ENCODE data around the gene SOS2.

The SOS2 gene

DNA sequence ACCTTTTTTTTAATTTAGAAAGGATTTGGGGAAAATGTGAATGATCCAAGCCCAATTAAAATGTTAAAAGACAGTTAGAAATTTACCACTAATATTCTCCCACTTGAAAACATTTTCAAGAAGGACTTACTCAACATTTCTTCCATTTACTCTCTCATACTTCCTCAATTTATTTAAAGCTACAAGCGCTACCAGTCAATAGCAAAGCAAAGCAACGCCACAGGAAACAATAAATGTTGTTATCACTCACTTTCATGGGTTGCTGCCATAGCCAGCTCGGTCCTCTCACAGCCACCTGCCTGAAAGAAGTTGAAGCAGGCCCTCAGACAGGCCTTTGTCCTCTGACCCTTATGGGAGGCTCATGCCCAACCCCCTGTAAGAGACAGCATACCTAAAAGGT, 6.0 kb upstream of the SOS2 start:
- no peak overlapping the region for H3K4me3 ChIP-seq (ENCODE audit: low read depth, low read length)
- TF ChIP-seq, protein P1, sequence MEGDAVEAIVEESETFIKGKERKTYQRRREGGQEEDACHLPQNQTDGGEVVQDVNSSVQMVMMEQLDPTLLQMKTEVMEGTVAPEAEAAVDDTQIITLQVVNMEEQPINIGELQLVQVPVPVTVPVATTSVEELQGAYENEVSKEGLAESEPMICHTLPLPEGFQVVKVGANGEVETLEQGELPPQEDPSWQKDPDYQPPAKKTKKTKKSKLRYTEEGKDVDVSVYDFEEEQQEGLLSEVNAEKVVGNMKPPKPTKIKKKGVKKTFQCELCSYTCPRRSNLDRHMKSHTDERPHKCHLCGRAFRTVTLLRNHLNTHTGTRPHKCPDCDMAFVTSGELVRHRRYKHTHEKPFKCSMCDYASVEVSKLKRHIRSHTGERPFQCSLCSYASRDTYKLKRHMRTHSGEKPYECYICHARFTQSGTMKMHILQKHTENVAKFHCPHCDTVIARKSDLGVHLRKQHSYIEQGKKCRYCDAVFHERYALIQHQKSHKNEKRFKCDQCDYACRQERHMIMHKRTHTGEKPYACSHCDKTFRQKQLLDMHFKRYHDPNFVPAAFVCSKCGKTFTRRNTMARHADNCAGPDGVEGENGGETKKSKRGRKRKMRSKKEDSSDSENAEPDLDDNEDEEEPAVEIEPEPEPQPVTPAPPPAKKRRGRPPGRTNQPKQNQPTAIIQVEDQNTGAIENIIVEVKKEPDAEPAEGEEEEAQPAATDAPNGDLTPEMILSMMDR (IDR thresholded peaks at IDR 0.05; ENCODE audit: borderline replicate concordance, insufficient read depth, low read depth, low read length), result no peak

DNA sequence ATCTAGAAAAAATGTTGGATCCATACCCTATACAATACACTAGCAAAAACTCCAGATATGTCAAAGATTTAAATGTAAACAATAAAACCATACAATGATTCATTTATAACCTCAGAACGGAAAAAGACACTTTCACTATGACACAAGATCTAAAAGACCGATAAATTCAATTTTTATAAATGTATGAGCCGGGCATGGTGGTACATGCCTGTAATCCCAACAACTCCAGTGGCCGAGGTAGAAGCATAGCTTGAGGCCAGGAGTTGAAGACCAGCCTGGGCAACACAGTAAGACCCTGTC, 2.5 kb upstream of the SOS2 start:
- H3K4me3 ChIP-seq (ENCODE audit: low read depth, low read length), result no peak overlapping the region

DNA sequence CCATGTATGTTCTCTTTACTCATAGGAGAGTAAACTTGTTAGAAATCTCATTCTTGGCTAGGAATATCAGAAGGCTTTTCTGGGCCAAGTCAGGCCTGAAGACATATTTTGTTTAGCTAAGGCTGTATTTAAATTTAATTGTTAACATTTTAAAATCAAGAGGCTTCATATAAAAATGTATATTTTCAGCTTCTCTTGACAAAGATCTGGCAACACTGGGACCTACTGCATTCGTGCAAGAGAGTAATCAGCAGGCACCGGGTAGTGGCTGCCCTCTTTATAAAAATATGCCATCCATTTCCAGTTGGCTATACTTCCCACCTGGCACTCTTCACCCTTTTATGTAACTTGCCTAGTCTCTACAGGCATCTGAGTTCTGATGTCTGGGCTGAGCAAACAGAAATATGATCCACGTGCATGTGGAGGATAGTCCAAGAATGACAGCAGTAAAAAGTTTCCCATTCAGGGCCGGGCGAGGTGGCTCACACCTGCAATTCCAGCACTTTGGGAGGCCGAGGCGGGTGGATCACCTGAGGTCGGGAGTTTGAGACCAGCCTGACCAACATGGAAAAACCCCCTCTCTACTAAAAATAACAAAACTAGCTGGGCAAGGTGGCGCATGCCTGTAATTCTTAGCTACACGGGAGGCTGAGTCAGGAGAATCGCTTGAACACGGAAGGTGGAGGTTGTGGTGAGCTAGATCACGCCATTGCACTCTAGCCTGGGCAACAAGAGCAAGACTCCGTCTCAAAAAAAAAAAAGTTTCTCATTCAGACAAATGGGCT, 2.0 kb upstream of the SOS2 start:
- H3K4me3 ChIP-seq (ENCODE audit: low read depth, low read length), result no peak overlapping the region
- TF ChIP-seq, protein P1 (IDR thresholded peaks at IDR 0.05; ENCODE audit: borderline replicate concordance, insufficient read depth, low read depth, low read length), result no peak

More for the DNA sequence above, 2.5 kb upstream of the SOS2 start:
- TF ChIP-seq, protein P1 (IDR thresholded peaks at IDR 0.05; ENCODE audit: borderline replicate concordance, insufficient read depth, low read depth, low read length), result no peak

DNA sequence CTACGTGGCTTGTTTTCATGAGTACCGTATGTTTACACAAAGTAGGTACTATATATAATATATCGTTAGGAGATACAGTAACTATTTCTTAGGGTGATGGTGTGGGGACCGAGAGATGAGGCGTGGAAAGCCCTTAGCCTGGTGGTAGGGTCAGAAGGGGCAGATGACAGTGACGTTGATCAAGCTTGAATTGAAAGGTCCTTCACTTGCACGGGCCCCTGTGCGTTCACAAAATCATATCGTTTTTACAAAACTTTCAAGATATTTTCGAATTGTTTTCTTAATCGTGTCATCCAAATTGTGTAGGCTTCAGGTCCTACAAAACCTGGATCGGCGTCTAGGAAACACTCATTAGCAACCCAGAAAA, 881 bp upstream of the SOS2 start:
- TF ChIP-seq, protein P1 (IDR thresholded peaks at IDR 0.05; ENCODE audit: borderline replicate concordance, insufficient read depth, low read depth, low read length), result no peak
- peak overlapping the region; percentile 85 for H3K4me3 ChIP-seq (ENCODE audit: low read depth, low read length)

DNA sequence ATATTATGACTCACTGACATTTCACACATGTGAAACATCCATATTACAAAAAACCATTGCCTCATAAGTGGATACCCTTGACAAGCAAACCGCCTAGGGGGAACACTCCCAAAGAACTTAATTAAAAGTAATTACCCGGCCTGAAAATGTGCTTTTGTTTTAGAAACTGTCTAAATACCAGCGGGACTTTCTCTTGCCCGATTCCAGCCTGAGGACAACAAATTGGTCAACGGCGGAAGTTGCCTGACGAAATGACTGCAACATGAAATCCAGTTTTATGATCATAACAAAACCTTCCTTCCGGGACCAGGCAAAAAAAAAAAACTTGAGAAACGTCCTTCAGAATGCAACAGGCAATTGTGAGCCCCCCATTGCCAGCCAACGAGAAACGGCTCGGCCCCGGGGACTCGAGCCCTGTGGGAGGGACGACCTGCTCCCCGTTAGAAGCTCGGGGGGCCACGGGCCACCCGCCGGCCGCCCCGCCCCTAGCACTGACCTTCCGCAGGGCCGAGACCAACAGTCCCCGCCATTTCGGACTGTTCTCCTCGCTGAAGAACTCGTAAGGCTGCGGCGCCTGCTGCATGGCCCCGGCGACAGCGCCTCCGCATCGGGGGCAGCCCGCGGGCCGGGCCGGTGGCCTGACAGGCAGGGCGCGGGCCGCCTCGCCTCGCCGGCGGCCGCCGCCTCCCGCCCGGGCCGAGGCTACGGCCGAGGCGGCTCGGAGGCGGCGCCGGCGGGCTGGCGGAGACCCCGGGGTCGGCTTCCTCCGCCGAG, 490 bp downstream of the SOS2 start:
- peak overlapping the region; percentile 85 for H3K4me3 ChIP-seq (ENCODE audit: low read depth, low read length)
- TF ChIP-seq, protein P1 (IDR thresholded peaks at IDR 0.05; ENCODE audit: borderline replicate concordance, insufficient read depth, low read depth, low read length), result no peak

DNA sequence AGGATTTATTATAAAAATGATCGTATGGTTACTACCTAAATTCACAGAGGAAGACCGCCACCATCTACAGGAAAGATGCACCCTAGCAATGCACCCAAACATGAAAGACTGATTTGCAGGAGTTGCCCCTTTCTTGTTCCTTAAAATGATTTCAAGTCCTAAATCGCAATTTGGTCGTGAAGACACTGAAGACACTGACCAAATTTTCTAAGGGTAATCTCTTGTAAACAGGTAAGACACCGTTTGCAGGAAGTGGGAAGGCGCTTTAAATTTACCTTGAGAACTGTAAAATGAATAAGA, 1.0 kb downstream of the SOS2 start:
- H3K4me3 ChIP-seq (ENCODE audit: low read depth, low read length), result peak overlapping the region; percentile 85

More for the DNA sequence above, 1.0 kb downstream of the SOS2 start:
- TF ChIP-seq, protein P1 (IDR thresholded peaks at IDR 0.05; ENCODE audit: borderline replicate concordance, insufficient read depth, low read depth, low read length), result no peak
